ENCODE results near the gene RGS7. TPM values are rescaled to one million over a fixed set of nuclear protein-coding genes. Genes with fewer than 3 reads are reported as not detected.

RGS7 gene
- polyA plus RNA-seq, 1 donor (not counting 4 experiments of a cell fraction or from before 2014, with no cell fraction given) = not detected

DNA sequence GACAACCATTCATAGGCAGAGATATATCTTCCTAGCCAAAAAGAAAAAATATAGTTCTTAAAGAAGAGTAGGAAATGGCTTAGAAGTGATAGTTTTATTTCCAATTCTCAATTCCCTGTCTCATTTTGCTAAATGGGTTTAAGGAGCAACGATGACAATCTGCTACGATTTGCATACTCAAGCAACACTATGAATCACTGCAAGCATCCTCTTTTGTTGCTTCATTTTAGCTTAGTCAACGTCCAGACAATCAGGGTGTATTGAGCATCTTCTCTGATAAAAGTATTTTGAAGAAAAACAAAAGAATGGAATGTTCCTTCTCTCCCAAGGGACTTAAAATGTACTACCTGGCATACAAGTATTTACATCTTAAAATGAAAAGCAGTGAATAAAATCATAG lies 80.6 kb downstream of the RGS7 start:
- DNase-seq (ENCODE audit: low read depth, low spot score) (no peak), FAIRE-seq (no peak)
- no peak overlapping the region for H3K27ac ChIP-seq (ENCODE audit: control insufficient read depth, insufficient read depth, low read length)
- no peaks in the 10 kb centered on the region for H3K27me3 ChIP-seq (ENCODE audit: control insufficient read depth, extremely low read depth, insufficient read depth, low read length)
- no peak overlapping the region for H3K9ac ChIP-seq (ENCODE audit: control insufficient read depth, extremely low read depth, insufficient read depth, low read length)
- no peak overlapping the region for H3K4me2 ChIP-seq (ENCODE audit: control insufficient read depth, extremely low read depth, insufficient read depth, low read depth, low read length)
- peaks cover 2% of the 10 kb centered on the region for H3K9me3 ChIP-seq (ENCODE audit: control insufficient read depth, low read depth, low read length)
- H3K4me3 ChIP-seq (ENCODE audit: control insufficient read depth in 2 of 3, extremely low read depth in 1 of 3, insufficient read depth in 2 of 3, low read depth in 1 of 3, low read length in 3 of 3) = no peak overlapping the region
- no peaks in the 10 kb centered on the region for H3K36me3 ChIP-seq (ENCODE audit: control insufficient read depth in 2 of 2, extremely low read depth in 1 of 2, insufficient read depth in 2 of 2, low read length in 2 of 2)
- no peaks in the 10 kb centered on the region for H3K79me2 ChIP-seq (ENCODE audit: control insufficient read depth, insufficient read depth, low read length)
- dilution Hi-C loops (cut with MboI; ENCODE audit: extremely low pct_ligation_motif_present, low sequenced_read_pairs) = no loop called here
- H3K4me1 ChIP-seq (ENCODE audit: control insufficient read depth, extremely low read depth, insufficient read depth, low read length) = no peaks in the 10 kb centered on the region
- no peaks in the 10 kb centered on the region for H3K9me1 ChIP-seq (ENCODE audit: control insufficient read depth, extremely low read depth, insufficient read depth, low read length)
- no peaks in the 10 kb centered on the region for H4K20me1 ChIP-seq (ENCODE audit: control insufficient read depth, extremely low read depth, insufficient read depth, low read length)
- TF ChIP-seq CTCF (optimal IDR thresholded peaks at IDR 0.05 in 1 of 3, IDR thresholded peaks at IDR 0.05 in 1 of 3, conservative IDR thresholded peaks at IDR 0.05 in 1 of 3; ENCODE audit: extremely low read depth in 1 of 3, insufficient read depth in 2 of 3, low read length in 3 of 3) (no peak), EZH2 (IDR thresholded peaks at IDR 0.05; ENCODE audit: low read length) (no peak)
- H2AFZ ChIP-seq (ENCODE audit: control insufficient read depth, low read length) = no peak overlapping the region

- FAIRE-seq = no peak
- Histone ChIP-seq H3K9ac (ENCODE audit: control insufficient read depth, extremely low read depth, insufficient read depth, low read length) (no peak overlapping the region), H3K9me1 (ENCODE audit: control insufficient read depth, extremely low read depth, insufficient read depth, low read length) (no peaks in the 10 kb centered on the region), H3K79me2 (ENCODE audit: control insufficient read depth, insufficient read depth, low read length) (no peaks in the 10 kb centered on the region), H3K36me3 (ENCODE audit: control insufficient read depth in 2 of 2, extremely low read depth in 1 of 2, insufficient read depth in 2 of 2, low read length in 2 of 2) (no peaks in the 10 kb centered on the region), H3K4me2 (ENCODE audit: control insufficient read depth, extremely low read depth, insufficient read depth, low read depth, low read length) (no peak overlapping the region), H2AFZ (ENCODE audit: control insufficient read depth, low read length) (no peak overlapping the region), H3K9me3 (ENCODE audit: control insufficient read depth, low read depth, low read length) (peaks cover 2% of the 10 kb centered on the region), H3K4me1 (ENCODE audit: control insufficient read depth, extremely low read depth, insufficient read depth, low read length) (no peaks in the 10 kb centered on the region), H4K20me1 (ENCODE audit: control insufficient read depth, extremely low read depth, insufficient read depth, low read length) (no peaks in the 10 kb centered on the region), H3K4me3 (ENCODE audit: control insufficient read depth in 2 of 3, extremely low read depth in 1 of 3, insufficient read depth in 2 of 3, low read depth in 1 of 3, low read length in 3 of 3) (no peak overlapping the region), H3K27ac (ENCODE audit: control insufficient read depth, insufficient read depth, low read length) (no peak overlapping the region), H3K27me3 (ENCODE audit: control insufficient read depth, extremely low read depth, insufficient read depth, low read length) (no peaks in the 10 kb centered on the region)
- dilution Hi-C loops (cut with MboI; ENCODE audit: extremely low pct_ligation_motif_present, low sequenced_read_pairs) = no loop called here
- no peak for DNase-seq (ENCODE audit: low read depth, low spot score)
- TF ChIP-seq CTCF (optimal IDR thresholded peaks at IDR 0.05 in 1 of 3, IDR thresholded peaks at IDR 0.05 in 1 of 3, conservative IDR thresholded peaks at IDR 0.05 in 1 of 3; ENCODE audit: extremely low read depth in 1 of 3, insufficient read depth in 2 of 3, low read length in 3 of 3) = no peak
- no peak for TF ChIP-seq EZH2 (IDR thresholded peaks at IDR 0.05; ENCODE audit: low read length)
These were observed 81.0 kb downstream of the RGS7 start for GRCh38 chr1:241275981-241276380.

All from keratinocyte (primary cell).